Upper lobe of left lung (tissue), 6 donors: ENCODE data around the gene DHODH. TPM values are rescaled to one million over a fixed set of nuclear protein-coding genes. Genes with fewer than 3 reads are reported as not detected.

Source experiments
- ATAC-seq, 2 donors: fragments of 200-7000 bp; cut with Tn5 transposase; one replicate each; pipeline ENCODE4 v1.9.1; 2022; ENCODE audit warnings: mild to moderate bottlenecking in 2 of 2, moderate library complexity in 2 of 2; ENCODE audit not compliant: low FRiP score in 2 of 2
- DNase-seq, 2 donors: peaks; one replicate each; pipeline ENCODE4 v3.0.0-alpha.2; 2019 to 2020
- H3K27ac ChIP-seq, 4 donors: fragments of 200-600 bp; sonication (generic); one replicate each; pipeline ENCODE4 v1.5.1; 2016 to 2019
- H3K27me3 ChIP-seq, 4 donors: fragments of 200-600 bp; sonication (generic); one replicate each; pipeline ENCODE4 v1.5.1; 2017 to 2019
- H3K36me3 ChIP-seq, 4 donors: fragments of 200-600 bp; sonication (generic); one replicate each; pipeline ENCODE4 v1.5.1; 2016 to 2019
- H3K4me1 ChIP-seq, 4 donors: fragments of 200-600 bp; sonication (generic); one replicate each; pipeline ENCODE4 v1.5.1; 2018 to 2019
- H3K4me3 ChIP-seq, 4 donors: fragments of 200-600 bp; sonication (generic); one replicate each; pipeline ENCODE4 v1.5.1; 2017 to 2019; ENCODE audit warnings: mild to moderate bottlenecking in 2 of 4, moderate library complexity in 1 of 4
- H3K9me3 ChIP-seq, 4 donors: fragments of 200-600 bp; sonication (generic); one replicate each; pipeline ENCODE4 v1.5.1; 2018 to 2019
- EP300 ChIP-seq, 4 donors: sonication (generic); formaldehyde crosslinking; IDR thresholded peaks; one replicate each; pipeline ENCODE4 v1.5.1; 2017; ENCODE audit warnings: antibody characterized with exemption in 4 of 4, control low read depth in 2 of 4
- POLR2A ChIP-seq, 4 donors: fragments of 450-650 bp; IDR thresholded peaks; one replicate each; pipeline ENCODE4 v1.5.1; 2016 to 2017; ENCODE audit warnings: antibody characterized with exemption in 4 of 4, mild to moderate bottlenecking in 2 of 4
- POLR2AphosphoS5 ChIP-seq, 2 donors: sonication (generic); formaldehyde crosslinking; IDR thresholded peaks; one replicate each; pipeline ENCODE4 v1.5.1; 2017; ENCODE audit warnings: antibody characterized with exemption in 2 of 2
- WGBS, 2 donors: methylation state at CpG; one replicate each; pipeline ENCODE4 v1.1.5; 2017 to 2018; 5-methylcytosine and 5-hydroxymethylcytosine counted together
- total RNA-seq, 6 donors: library from RNA; depleted of rRNA in 4 of 6; stranded (reverse); fragments of >200 nt in 4 of 6; gene quantifications; one replicate each; pipeline versions ENCODE4 v1.1.0 to v1.2.1, GENCODE V29; 2016 to 2021
- TF ChIP-seq, protein P1 (sequence below), 6 experiments: fragments of 450-650 bp in 4 of 6; fragments of 200-600 bp in 2 of 6; sonication (generic) in 2 of 6; IDR thresholded peaks; one replicate each; pipeline ENCODE4 v1.5.1; 2016 to 2019; ENCODE audit warnings: antibody characterized with exemption in 6 of 6
- donor health status: DM: no; HTN: no; CAD: no; lungs with moderate emphysema.
- donor health status: DM: no; HTN: yes; CAD: no; lungs with severe emphysema.

Gene DHODH
- total RNA-seq, 6 donors from 2014 or later = 5.8 to 13.2 (median 7.8) TPM

DNA sequence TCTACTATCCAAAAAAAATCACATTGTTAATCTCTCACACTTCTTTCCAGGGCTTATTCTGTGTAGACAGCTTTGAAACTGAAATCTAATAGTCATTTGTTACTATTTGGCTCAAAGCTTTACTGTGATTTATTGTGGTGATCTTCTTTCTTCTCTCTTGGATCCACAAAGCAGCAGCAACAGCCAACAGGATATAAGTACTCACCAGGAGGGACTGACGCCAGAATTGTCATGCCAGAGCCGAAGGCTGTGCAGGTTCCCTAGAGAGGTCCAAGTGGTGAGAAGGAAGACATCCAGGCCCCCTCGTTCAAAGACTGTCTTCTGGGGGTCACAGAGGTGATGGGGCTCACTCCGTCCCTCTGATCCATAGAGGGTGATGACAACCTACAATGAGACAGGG, 41.6 kb upstream of the DHODH start:
- no peaks in the 10 kb centered on the region for H3K27me3 ChIP-seq
- no peaks in the 10 kb centered on the region for H3K9me3 ChIP-seq
- no peaks in the 10 kb centered on the region for H3K4me1 ChIP-seq
- no peak for DNase-seq
- no peak for TF ChIP-seq POLR2A (IDR thresholded peaks at IDR 0.05)
- no peak for TF ChIP-seq POLR2AphosphoS5 (IDR thresholded peaks at IDR 0.05)
- TF ChIP-seq, protein P1, sequence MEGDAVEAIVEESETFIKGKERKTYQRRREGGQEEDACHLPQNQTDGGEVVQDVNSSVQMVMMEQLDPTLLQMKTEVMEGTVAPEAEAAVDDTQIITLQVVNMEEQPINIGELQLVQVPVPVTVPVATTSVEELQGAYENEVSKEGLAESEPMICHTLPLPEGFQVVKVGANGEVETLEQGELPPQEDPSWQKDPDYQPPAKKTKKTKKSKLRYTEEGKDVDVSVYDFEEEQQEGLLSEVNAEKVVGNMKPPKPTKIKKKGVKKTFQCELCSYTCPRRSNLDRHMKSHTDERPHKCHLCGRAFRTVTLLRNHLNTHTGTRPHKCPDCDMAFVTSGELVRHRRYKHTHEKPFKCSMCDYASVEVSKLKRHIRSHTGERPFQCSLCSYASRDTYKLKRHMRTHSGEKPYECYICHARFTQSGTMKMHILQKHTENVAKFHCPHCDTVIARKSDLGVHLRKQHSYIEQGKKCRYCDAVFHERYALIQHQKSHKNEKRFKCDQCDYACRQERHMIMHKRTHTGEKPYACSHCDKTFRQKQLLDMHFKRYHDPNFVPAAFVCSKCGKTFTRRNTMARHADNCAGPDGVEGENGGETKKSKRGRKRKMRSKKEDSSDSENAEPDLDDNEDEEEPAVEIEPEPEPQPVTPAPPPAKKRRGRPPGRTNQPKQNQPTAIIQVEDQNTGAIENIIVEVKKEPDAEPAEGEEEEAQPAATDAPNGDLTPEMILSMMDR (IDR thresholded peaks at IDR 0.05) = no peak
- no peak for TF ChIP-seq EP300 (IDR thresholded peaks at IDR 0.05)
- no peak for ATAC-seq
- WGBS, 2 donors = 50 to 68% methylated on average over 4 of the region's 4 CpGs
- H3K36me3 ChIP-seq = no peaks in the 10 kb centered on the region
- no peak overlapping the region for H3K27ac ChIP-seq
- H3K4me3 ChIP-seq = no peak overlapping the region

DNA sequence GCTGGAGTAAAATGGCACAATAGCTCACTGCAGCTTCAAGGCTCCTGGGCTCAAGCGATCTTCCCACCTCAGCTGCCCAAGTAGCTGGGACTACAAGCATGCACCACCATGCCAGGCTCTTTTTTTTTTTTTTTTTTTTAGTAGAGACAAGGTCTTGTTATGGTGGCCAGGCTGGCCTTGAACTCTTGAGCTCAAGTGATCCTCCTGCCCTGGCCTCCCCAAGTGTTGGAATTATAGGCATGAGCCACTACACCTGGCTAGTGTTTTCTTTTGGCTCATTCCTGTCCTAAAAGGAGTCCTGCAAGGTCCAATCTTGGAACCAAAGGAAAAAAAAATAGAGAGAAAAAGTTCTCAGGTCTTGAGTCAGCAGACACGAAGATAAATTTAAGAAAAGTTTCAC, 39.2 kb upstream of the DHODH start:
- Histone ChIP-seq H3K9me3 (no peaks in the 10 kb centered on the region), H3K27ac (no peak overlapping the region), H3K4me3 (no peak overlapping the region), H3K4me1 (no peaks in the 10 kb centered on the region), H3K27me3 (no peaks in the 10 kb centered on the region), H3K36me3 (no peaks in the 10 kb centered on the region)
- TF ChIP-seq, protein P1 (IDR thresholded peaks at IDR 0.05) = no peak
- TF ChIP-seq POLR2A (IDR thresholded peaks at IDR 0.05) = no peak
- no peak for TF ChIP-seq POLR2AphosphoS5 (IDR thresholded peaks at IDR 0.05)
- no peak for TF ChIP-seq EP300 (IDR thresholded peaks at IDR 0.05)
- 83 to 90% methylated on average over 2 of the region's 2 CpGs for WGBS, 2 donors
- DNase-seq (no peak), ATAC-seq (no peak)

GRCh38 chr16:71971571-71971970, 37.0 kb upstream of the DHODH start:
- Histone ChIP-seq H3K36me3 (no peaks in the 10 kb centered on the region), H3K9me3 (no peaks in the 10 kb centered on the region), H3K27ac (no peak overlapping the region), H3K4me1 (no peaks in the 10 kb centered on the region), H3K4me3 (no peak overlapping the region), H3K27me3 (no peaks in the 10 kb centered on the region)
- 94 to 96% methylated on average over 2 to 4 of the region's 4 CpGs for WGBS, 2 donors
- TF ChIP-seq POLR2A (IDR thresholded peaks at IDR 0.05) = no peak
- TF ChIP-seq POLR2AphosphoS5 (IDR thresholded peaks at IDR 0.05) = no peak
- no peak for TF ChIP-seq EP300 (IDR thresholded peaks at IDR 0.05)
- TF ChIP-seq, protein P1 (IDR thresholded peaks at IDR 0.05) = no peak
- no peak for ATAC-seq
- no peak for DNase-seq

DNA sequence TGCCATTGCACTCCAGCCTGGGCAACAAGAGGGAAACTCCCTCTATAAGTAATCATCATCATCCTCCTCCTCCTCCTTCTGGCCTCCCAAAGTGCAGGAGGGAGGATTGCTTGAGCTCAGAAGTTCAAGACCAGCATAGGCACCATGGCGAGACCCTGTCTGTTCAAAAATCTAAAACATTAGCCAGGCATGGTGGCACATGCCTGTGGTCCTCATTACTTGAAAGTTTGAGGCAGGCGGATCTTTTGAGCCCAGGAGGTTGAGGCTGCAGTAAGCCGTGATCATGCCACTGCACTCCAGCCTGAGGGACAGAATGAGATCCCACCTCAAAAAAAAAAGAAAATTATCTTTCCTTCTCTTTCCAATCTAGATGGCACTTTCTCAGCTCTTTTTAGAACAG, 36.2 kb upstream of the DHODH start:
- Histone ChIP-seq H3K36me3 (no peaks in the 10 kb centered on the region), H3K9me3 (no peaks in the 10 kb centered on the region), H3K4me1 (no peaks in the 10 kb centered on the region), H3K27me3 (no peaks in the 10 kb centered on the region), H3K27ac (no peak overlapping the region), H3K4me3 (no peak overlapping the region)
- TF ChIP-seq EP300 (IDR thresholded peaks at IDR 0.05) (no peak), POLR2AphosphoS5 (IDR thresholded peaks at IDR 0.05) (no peak), POLR2A (IDR thresholded peaks at IDR 0.05) (no peak)
- TF ChIP-seq, protein P1 (IDR thresholded peaks at IDR 0.05) = no peak
- DNase-seq (no peak), ATAC-seq (no peak)
- 93 to 96% methylated on average over 3 of the region's 3 CpGs for WGBS, 2 donors

GRCh38 chr16:71973001-71973400, 35.5 kb upstream of the DHODH start:
- Histone ChIP-seq H3K27me3 (no peaks in the 10 kb centered on the region), H3K4me1 (no peaks in the 10 kb centered on the region), H3K9me3 (no peaks in the 10 kb centered on the region), H3K36me3 (no peaks in the 10 kb centered on the region), H3K27ac (no peak overlapping the region), H3K4me3 (no peak overlapping the region)
- TF ChIP-seq POLR2A (IDR thresholded peaks at IDR 0.05) = no peak
- no peak for TF ChIP-seq POLR2AphosphoS5 (IDR thresholded peaks at IDR 0.05)
- TF ChIP-seq, protein P1 (IDR thresholded peaks at IDR 0.05) = no peak
- TF ChIP-seq EP300 (IDR thresholded peaks at IDR 0.05) = no peak
- ATAC-seq (no peak), DNase-seq (no peak)
- WGBS, 2 donors = 72 to 80% methylated on average over 9 of the region's 9 CpGs
